ENCODE measurements around the gene PPP1R3F.
"Not testable (repeated sequence)": the region's sequence is repeated elsewhere in the genome, so short reads cannot be mapped to it uniquely, and the experiment has no call there.

The PPP1R3F gene

DNA sequence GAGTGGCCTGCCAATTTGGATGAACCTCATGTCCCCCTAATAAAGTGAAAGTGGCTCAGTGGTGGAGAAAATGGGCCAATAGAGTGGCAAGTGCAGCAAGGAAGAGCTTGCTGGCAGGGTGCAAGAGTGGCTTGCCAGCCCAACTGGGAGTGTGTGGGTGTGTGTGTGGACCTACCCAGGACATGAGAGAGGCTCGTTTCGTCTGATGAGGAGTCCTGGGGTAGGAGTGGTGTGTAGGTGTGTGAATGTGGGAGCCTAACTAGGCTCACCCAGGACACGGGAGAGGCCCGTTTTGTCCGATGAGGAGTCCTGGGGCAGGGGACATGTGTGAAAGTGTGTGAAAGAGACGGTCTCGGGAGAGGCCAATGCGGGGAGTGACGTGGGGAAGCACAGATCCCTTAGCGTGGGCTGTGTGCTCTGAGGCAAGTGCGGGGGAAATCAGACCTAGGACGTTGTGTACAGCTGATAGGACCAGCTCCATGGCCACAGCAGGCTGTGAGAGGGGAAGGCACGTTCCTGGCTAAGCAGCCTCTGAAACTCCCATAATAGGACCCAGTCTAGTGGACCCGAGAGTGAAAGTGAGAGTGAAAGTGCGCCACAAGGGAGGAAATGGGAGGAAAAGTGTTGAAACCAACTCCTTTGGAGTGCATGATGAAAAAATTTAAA is 39.1 kb downstream of the PPP1R3F start:
- POLR2A ChIA-PET = no interaction called here
- DNase-seq (ENCODE audit: extremely low spot score) = no peak
- CTCF ChIA-PET = no interaction called here
- TF ChIP-seq SUZ12 (IDR thresholded peaks at IDR 0.05) = no peak
- TF ChIP-seq LEF1 (IDR thresholded peaks at IDR 0.05; ENCODE audit: borderline replicate concordance) = no peak
- TF ChIP-seq HDGF (IDR thresholded peaks at IDR 0.05; ENCODE audit: borderline replicate concordance) = no peak
- no peak for TF ChIP-seq BHLHE40 (IDR thresholded peaks at IDR 0.05; ENCODE audit: borderline replicate concordance)
- no peak for TF ChIP-seq FOXA1 (IDR thresholded peaks at IDR 0.05)
- no peak for TF ChIP-seq SP1 (IDR thresholded peaks at IDR 0.05)
- no peak for TF ChIP-seq NFRKB (IDR thresholded peaks at IDR 0.05)
- no peak for TF ChIP-seq ARNT (IDR thresholded peaks at IDR 0.05)
- TF ChIP-seq, protein P1, sequence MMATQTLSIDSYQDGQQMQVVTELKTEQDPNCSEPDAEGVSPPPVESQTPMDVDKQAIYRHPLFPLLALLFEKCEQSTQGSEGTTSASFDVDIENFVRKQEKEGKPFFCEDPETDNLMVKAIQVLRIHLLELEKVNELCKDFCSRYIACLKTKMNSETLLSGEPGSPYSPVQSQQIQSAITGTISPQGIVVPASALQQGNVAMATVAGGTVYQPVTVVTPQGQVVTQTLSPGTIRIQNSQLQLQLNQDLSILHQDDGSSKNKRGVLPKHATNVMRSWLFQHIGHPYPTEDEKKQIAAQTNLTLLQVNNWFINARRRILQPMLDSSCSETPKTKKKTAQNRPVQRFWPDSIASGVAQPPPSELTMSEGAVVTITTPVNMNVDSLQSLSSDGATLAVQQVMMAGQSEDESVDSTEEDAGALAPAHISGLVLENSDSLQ (IDR thresholded peaks at IDR 0.05) = no peak
- TF ChIP-seq ZNF384 (IDR thresholded peaks at IDR 0.05) = no peak
- no peak for TF ChIP-seq L3MBTL2 (conservative IDR thresholded peaks at IDR 0.05)
- no peak for TF ChIP-seq TARDBP (IDR thresholded peaks at IDR 0.05)

GRCh38 chrX:49309401-49309981 is 39.9 kb downstream of the PPP1R3F start:
- no peak for DNase-seq (ENCODE audit: extremely low spot score)
- no peak for TF ChIP-seq FOXM1 (IDR thresholded peaks at IDR 0.05; ENCODE audit: borderline replicate concordance)
- no peak for TF ChIP-seq NFRKB (IDR thresholded peaks at IDR 0.05)
- no peak for TF ChIP-seq SUZ12 (IDR thresholded peaks at IDR 0.05)
- no peak for TF ChIP-seq TARDBP (IDR thresholded peaks at IDR 0.05)
- no peak for TF ChIP-seq ZNF384 (IDR thresholded peaks at IDR 0.05)
- no peak for TF ChIP-seq HDGF (IDR thresholded peaks at IDR 0.05; ENCODE audit: borderline replicate concordance)
- TF ChIP-seq FOXK2 (IDR thresholded peaks at IDR 0.05) = no peak
- TF ChIP-seq CTBP1 (IDR thresholded peaks at IDR 0.05; ENCODE audit: borderline replicate concordance) = no peak
- no peak for TF ChIP-seq ELF4 (IDR thresholded peaks at IDR 0.05)
- CTCF ChIA-PET = no interaction called here
- POLR2A ChIA-PET = no interaction called here

DNA sequence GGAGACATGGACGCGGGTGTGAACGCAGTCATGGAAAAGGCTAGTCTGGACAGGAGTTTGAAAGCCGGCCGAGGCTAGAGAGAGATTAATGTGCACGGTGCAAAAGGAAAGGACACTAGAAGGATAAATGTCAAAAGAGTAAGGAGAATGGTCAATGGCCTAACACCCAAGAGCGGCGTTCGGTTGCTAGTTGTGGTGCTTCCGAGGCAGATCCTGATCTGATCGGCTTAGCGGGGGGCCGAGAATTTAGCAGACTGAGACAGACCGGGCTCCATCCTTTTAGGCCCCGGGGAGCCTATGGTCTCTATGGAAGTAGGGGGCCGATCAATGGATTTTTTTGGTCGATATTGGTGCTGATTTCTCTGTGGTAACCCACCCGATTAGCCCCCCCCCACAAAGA is 40.8 kb downstream of the PPP1R3F start:
- no peak for TF ChIP-seq L3MBTL2 (conservative IDR thresholded peaks at IDR 0.05)
- POLR2A ChIA-PET = no interaction called here
- DNase-seq (ENCODE audit: extremely low spot score) = no peak
- CTCF ChIA-PET = no interaction called here

- DNase-seq (ENCODE audit: extremely low spot score) = no peak
- POLR2A ChIA-PET = no interaction called here
- TF ChIP-seq NFRKB (IDR thresholded peaks at IDR 0.05) = no peak
- TF ChIP-seq, protein P1 (IDR thresholded peaks at IDR 0.05) = no peak
- CTCF ChIA-PET = no interaction called here
Measured at GRCh38 chrX:49312176-49312575, 42.6 kb downstream of the PPP1R3F start.

DNA sequence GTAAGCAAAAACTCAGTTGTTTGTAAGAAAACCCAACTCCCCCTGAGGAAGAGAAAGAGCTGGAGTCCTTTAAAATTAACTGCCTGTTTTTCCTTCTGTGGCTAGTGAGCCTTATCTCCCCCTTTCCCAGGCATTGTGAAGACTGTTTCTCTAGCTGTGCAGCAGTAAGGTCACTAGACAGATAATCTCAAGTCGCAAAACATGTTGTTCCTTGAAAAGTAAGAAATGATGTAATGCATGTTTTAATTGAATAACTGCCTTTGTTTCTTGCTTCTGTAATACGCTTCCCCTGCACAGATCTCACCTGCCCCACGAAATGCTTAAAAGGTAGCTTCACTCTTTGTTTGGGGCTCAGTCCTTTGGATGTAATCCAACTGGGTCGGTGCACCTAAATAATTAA is 46.5 kb downstream of the PPP1R3F start:
- CTCF ChIA-PET = no interaction called here
- POLR2A ChIA-PET = no interaction called here
- DNase-seq (ENCODE audit: extremely low spot score) = no peak
- no peak for TF ChIP-seq FOXA1 (IDR thresholded peaks at IDR 0.05)
- no peak for TF ChIP-seq SP1 (IDR thresholded peaks at IDR 0.05)
- TF ChIP-seq LEF1 (IDR thresholded peaks at IDR 0.05; ENCODE audit: borderline replicate concordance) = no peak
- no peak for TF ChIP-seq BHLHE40 (IDR thresholded peaks at IDR 0.05; ENCODE audit: borderline replicate concordance)
- TF ChIP-seq CTBP1 (IDR thresholded peaks at IDR 0.05; ENCODE audit: borderline replicate concordance) = no peak
- no peak for TF ChIP-seq ZNF384 (IDR thresholded peaks at IDR 0.05)
- TF ChIP-seq ELF4 (IDR thresholded peaks at IDR 0.05) = no peak
- TF ChIP-seq FOXM1 (IDR thresholded peaks at IDR 0.05; ENCODE audit: borderline replicate concordance) = no peak
- TF ChIP-seq L3MBTL2 (conservative IDR thresholded peaks at IDR 0.05) = no peak
- TF ChIP-seq, protein P1 (IDR thresholded peaks at IDR 0.05) = no peak
- no peak for TF ChIP-seq ARNT (IDR thresholded peaks at IDR 0.05)
- no peak for TF ChIP-seq SUZ12 (IDR thresholded peaks at IDR 0.05)
- TF ChIP-seq FOXK2 (IDR thresholded peaks at IDR 0.05) = no peak
- no peak for TF ChIP-seq TARDBP (IDR thresholded peaks at IDR 0.05)
- no peak for TF ChIP-seq HDGF (IDR thresholded peaks at IDR 0.05; ENCODE audit: borderline replicate concordance)
- TF ChIP-seq NFRKB (IDR thresholded peaks at IDR 0.05) = no peak

GRCh38 chrX:49321737-49322136 is 52.1 kb downstream of the PPP1R3F start, which contains the start of gene GAGE12J:
GAGE12J (plus strand) TSS chrX:49322037; CDS start chrX:49323194, 1,157 bp downstream.
- CTCF ChIA-PET; POLR2A ChIA-PET; DNase-seq (ENCODE audit: extremely low spot score): not testable (repeated sequence)

DNA sequence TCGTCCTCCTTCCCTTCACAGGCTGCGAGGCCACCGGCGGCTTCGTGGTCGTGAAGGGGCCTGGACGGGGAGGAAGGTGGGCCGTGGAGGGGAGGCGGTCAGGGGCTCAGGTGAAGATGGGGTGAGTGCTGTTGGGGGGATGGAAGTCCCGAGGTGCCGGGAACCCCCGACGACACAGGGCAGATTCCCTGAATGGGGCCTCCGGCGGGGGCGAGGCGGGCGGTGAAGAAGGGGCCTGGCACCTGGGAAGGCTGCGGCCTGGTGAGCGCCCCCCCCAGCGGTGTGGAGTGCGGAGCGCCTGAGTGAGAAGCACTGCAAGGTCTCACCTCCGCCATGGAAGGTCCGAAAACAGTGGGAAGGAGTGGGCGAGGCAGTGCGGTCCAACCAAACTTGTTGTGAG is 52.7 kb downstream of the PPP1R3F start:
- DNase-seq (ENCODE audit: extremely low spot score); CTCF ChIA-PET; POLR2A ChIA-PET: not testable (repeated sequence)

DNA sequence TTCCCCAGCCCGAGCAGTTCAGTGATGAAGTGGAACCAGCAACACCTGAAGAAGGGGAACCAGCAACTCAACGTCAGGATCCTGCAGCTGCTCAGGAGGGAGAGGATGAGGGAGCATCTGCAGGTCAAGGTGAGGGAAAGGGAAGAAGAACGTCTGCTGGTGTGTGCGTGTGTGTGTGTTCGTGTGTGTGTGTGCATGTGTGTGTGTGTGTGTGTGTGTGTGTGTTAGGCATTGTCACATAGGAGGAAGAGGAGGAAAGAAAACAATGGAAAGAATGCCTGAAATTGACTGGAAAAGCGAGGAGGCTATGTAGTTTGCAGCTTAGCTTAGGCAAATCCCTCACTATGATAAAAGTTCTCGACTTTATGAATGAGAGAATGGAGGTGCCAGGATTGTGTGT is 54.1 kb downstream of the PPP1R3F start:
- POLR2A ChIA-PET; DNase-seq (ENCODE audit: extremely low spot score); CTCF ChIA-PET: not testable (repeated sequence)

DNA sequence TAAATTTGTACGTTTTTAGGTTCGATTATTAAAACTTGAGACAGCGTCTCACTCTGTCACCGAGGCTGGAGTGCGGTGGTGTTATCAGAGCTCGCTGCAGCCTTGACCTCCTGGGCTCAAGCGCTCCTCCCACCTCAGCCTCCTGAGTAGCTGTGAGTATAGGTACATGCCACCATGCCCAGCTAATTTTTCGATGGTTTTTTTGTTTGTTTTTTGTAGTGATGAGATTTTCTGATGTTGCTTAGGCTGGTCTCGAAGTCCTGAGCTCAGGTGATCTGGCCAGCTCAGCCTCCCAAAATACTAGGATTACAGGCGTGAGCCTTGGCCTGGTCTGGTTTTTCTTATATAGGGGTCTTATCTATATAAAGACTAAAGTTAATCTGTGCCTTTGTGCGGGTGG is 60.8 kb downstream of the PPP1R3F start:
- CTCF ChIA-PET; DNase-seq (ENCODE audit: extremely low spot score); POLR2A ChIA-PET: not testable (repeated sequence)

DNA sequence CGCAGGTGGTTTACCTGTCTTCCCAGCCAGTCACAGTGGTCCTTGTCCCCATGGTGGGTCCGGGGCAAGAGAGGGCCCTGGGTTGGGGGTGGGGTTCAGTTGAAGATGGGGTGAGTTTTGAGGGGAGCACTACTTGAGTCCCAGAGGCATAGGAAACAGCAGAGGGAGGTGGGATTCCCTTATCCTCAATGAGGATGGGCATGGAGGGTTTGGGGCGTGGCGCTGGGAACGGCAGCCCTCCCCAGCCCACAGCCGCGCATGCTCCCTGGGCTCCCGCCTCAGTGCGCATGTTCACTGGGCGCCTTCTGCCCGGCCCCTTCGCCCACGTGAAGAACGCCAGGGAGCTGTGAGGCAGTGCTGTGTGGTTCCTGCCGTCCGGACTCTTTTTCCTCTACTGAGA is 61.7 kb downstream of the PPP1R3F start, which contains the start of gene GAGE13:
TSS of gene GAGE13 (plus strand) at position 301 of the 400 bp plus-strand sequence. CDS start 1,156 bp downstream, outside the sequence.
- DNase-seq (ENCODE audit: extremely low spot score); POLR2A ChIA-PET; CTCF ChIA-PET: not testable (repeated sequence)

DNA sequence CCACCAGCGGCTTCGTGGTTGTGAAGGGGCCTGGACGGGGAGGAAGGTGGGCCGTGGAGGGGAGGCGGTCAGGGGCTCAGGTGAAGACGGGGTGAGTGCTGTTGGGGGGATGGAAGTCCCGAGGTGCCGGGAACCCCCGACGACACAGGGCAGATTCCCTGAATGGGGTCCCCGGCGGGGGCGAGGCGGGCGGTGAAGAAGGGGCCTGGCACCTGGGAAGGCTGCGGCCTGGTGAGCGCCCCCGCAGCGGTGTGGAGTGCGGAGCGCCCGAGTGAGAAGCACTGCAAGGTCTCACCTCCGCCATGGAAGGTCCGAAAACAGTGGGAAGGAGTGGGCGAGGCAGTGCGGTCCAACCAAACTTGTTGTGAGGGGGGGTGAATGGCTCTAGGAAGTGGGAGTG is 62.2 kb downstream of the PPP1R3F start:
- POLR2A ChIA-PET; DNase-seq (ENCODE audit: extremely low spot score); CTCF ChIA-PET: not testable (repeated sequence)
